SK-N-MC (cell line): Measurements from ENCODE around the gene ZNF618.

ENCODE experiments used
- EZH2 ChIP-seq: fragments of 200-600 bp; sonication (generic); IDR thresholded peaks from one replicate; pipeline ENCODE4 v1.6.1; 2017; ENCODE audit warnings: antibody characterized with exemption
- FOXP2 ChIP-seq: optimal IDR thresholded peaks from 2 replicates; pipeline ENCODE3; 2011; ENCODE audit warnings: mild to moderate bottlenecking, moderate library complexity; ENCODE audit not compliant: insufficient read depth; ENCODE audit errors: extremely low read length, control extremely low read depth
- POLR2AphosphoS5 ChIP-seq: IDR thresholded peaks from 2 replicates; pipeline ENCODE4 v1.6.1; 2012; ENCODE audit warnings: mild to moderate bottlenecking, low read depth, low read length, borderline replicate concordance

DNA sequence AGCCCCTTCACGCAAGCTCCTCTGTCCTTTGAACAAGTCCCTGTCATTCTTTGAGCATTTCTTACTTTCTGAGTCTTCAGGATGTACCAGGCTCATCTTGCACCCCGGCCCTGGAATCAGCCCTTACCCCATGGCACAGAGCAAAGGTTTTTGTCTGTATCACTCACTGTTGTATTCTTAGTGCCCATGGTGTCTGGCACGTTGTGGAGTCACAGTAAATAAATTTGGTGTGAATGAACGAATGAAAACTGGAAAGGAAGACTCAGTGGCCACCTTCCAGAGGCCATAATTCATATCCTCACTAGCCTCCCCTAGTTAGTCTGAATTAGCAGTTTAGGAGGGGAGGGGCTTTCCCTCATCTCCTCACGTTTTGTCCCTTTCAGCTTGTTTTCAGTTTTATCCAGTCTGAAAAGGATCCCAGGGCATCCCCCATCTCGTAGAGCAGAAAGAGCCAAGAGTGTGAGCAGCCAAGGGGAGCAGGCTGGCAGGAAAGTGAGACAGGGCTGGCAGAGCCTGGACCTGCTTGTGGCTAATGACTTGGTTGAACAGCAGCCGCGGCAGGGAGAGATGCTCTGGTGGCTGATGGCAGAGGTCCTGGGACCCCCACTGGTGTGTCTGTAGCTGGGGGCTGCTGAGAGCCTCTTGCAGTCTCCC, 42.7 kb downstream of the ZNF618 start:
- TF ChIP-seq POLR2AphosphoS5 (no peak), EZH2 (no peak), FOXP2 (no peak)
